CD4-positive, alpha-beta memory T cell (primary cell): ENCODE results near the gene KCNQ2. TPM values are rescaled to one million over a fixed set of nuclear protein-coding genes. Genes with fewer than 3 reads are reported as not detected.

ENCODE experiments used
- CTCF ChIA-PET: fragments of 350-600 bp; sonication (Branson Sonifier 250); formaldehyde crosslinking; loops from one replicate; lab custom pipeline; 2021; ENCODE audit warnings: inconsistent platforms; ENCODE audit not compliant: partially characterized antibody; lab: Charles Lee
- POLR2A ChIA-PET: fragments of 350-600 bp; sonication (Branson Sonifier 250); formaldehyde crosslinking; loops from one replicate; lab custom pipeline; 2021; ENCODE audit not compliant: partially characterized antibody; lab: Charles Lee
- DNase-seq, 5 donors: peaks; one replicate each; pipeline versions ENCODE4 v3.0.0 to v3.0.0-alpha.2; 2020 to 2022; ENCODE audit warnings: mixed read lengths in 1 of 5
- H3K27ac ChIP-seq: one replicate; pipeline ENCODE4 v1.7.0; 2013; ENCODE audit warnings: low read depth, low read length
- H3K27me3 ChIP-seq: 2 replicates; pipeline ENCODE4 v1.7.0; 2013; ENCODE audit warnings: mild to moderate bottlenecking, low read length, moderate library complexity; ENCODE audit not compliant: insufficient read depth
- H3K36me3 ChIP-seq: 2 replicates; pipeline ENCODE4 v1.7.0; 2013; ENCODE audit warnings: mild to moderate bottlenecking, low read length, moderate library complexity; ENCODE audit not compliant: insufficient read depth
- H3K4me1 ChIP-seq: 2 replicates; pipeline ENCODE4 v1.7.0; 2013; ENCODE audit warnings: mild to moderate bottlenecking, low read length, moderate library complexity; ENCODE audit not compliant: insufficient read depth
- H3K4me3 ChIP-seq, 2 donors: one replicate each; pipeline ENCODE4 v1.7.0; 2013; ENCODE audit warnings: low read length in 2 of 2, mild to moderate bottlenecking in 1 of 2
- H3K9me3 ChIP-seq, 2 donors: one replicate each; pipeline ENCODE4 v1.7.0; 2013; ENCODE audit warnings: low read length in 2 of 2, control low read depth in 1 of 2; ENCODE audit not compliant: control insufficient read depth in 1 of 2
- H3K27ac Mint-ChIP-seq, 7 donors: one replicate each; pipeline ENCODE4 v1.8.0; 2020 to 2021; ENCODE audit warnings: mixed read lengths in 7 of 7, mild to moderate bottlenecking in 6 of 7, inconsistent platforms in 3 of 7, moderate library complexity in 3 of 7
- H3K27me3 Mint-ChIP-seq, 2 donors: one replicate each; pipeline ENCODE4 v1.8.0; 2020 to 2021; ENCODE audit warnings: mixed read lengths in 2 of 2
- H3K36me3 Mint-ChIP-seq, 2 donors: one replicate each; pipeline ENCODE4 v1.8.0; 2020 to 2021; ENCODE audit warnings: mixed read lengths in 2 of 2, inconsistent platforms in 1 of 2, mild to moderate bottlenecking in 1 of 2
- H3K4me1 Mint-ChIP-seq, 4 donors: one replicate each; pipeline ENCODE4 v1.8.0; 2020 to 2021; ENCODE audit warnings: mixed read lengths in 4 of 4, mild to moderate bottlenecking in 1 of 4
- H3K4me3 Mint-ChIP-seq, 8 donors: one replicate each; pipeline ENCODE4 v1.8.0; 2020 to 2021; ENCODE audit warnings: mixed read lengths in 8 of 8, mild to moderate bottlenecking in 7 of 8, moderate library complexity in 6 of 8, inconsistent platforms in 3 of 8
- H3K9me3 Mint-ChIP-seq, 8 donors: one replicate each; pipeline ENCODE4 v1.8.0; 2020 to 2021; ENCODE audit warnings: mixed read lengths in 8 of 8, mild to moderate bottlenecking in 5 of 8, inconsistent platforms in 3 of 8, moderate library complexity in 1 of 8
- intact Hi-C: fragments of 100-400 bp; cut with micrococcal nuclease; formaldehyde crosslinking; loops from one replicate; pipeline ENCODE4 v1.15.1; 2023
- polyA plus RNA-seq, 2 donors: library from polyadenylated mRNA; unstranded; fragments of 300-500 nt; fragmentation: Illumina TruSeq; gene quantifications; one replicate each; pipeline ENCODE4 v1.2.3, GENCODE V29; 2021
- total RNA-seq, 2 experiments: library from RNA; stranded (reverse); gene quantifications; one replicate each; pipeline ENCODE4 v1.2.3, GENCODE V29; 2021

KCNQ2 gene
- total and polyA plus RNA-seq, 4 experiments from 2014 or later = not detected

DNA sequence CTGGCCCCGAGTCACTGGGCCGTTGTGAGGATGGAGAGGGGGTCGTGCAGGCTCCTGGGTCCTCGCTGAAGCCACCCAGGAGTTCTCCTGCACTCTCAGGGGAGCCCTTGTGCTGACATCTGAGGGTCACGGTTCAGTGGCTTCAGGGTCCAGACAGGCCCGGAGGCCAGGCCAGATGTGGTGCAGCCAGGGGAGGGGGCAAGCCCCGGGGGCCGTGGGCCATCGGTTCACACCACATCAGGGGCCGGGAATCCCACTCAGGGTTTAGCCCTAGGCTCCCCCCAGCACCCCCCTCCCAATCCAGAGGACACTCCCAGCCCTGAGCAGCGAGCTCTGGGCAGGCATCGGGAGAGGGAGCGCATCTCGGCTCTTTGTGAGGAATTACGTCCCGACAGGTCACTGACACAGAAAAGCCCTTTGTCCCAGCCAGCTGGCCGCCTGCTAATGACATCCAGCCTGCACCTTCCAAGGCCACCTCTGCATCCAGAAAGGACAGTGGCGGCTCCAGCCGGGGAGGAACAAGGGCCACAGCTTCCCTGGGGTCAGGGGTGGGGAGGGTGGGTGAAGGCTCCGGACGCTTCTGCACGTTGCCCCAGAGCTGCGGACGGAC, 104.9 kb downstream of the KCNQ2 start:
- Histone ChIP-seq H3K27me3 (no peaks in the 10 kb centered on the region), H3K27ac (no peak overlapping the region), H3K36me3 (no peaks in the 10 kb centered on the region), H3K4me3 (no peak overlapping the region), H3K4me1 (no peaks in the 10 kb centered on the region), H3K9me3 (no peaks in the 10 kb centered on the region)
- Mint-ChIP-seq H3K9me3 (peaks cover 0 to 2% (median 0%) of the 10 kb centered on the region in 8 donors), H3K27me3 (peaks cover 10 to 22% of the 10 kb centered on the region in 2 donors), H3K4me1 (peaks cover 0 to 2% (median under 1%) of the 10 kb centered on the region in 4 donors), H3K27ac (no peak overlapping the region), H3K4me3 (no peak overlapping the region), H3K36me3 (no peaks in the 10 kb centered on the region)
- ChIA-PET POLR2A (no interaction called here), CTCF (no interaction called here)
- intact Hi-C loops = no loop called here
- DNase-seq = no peak

DNA sequence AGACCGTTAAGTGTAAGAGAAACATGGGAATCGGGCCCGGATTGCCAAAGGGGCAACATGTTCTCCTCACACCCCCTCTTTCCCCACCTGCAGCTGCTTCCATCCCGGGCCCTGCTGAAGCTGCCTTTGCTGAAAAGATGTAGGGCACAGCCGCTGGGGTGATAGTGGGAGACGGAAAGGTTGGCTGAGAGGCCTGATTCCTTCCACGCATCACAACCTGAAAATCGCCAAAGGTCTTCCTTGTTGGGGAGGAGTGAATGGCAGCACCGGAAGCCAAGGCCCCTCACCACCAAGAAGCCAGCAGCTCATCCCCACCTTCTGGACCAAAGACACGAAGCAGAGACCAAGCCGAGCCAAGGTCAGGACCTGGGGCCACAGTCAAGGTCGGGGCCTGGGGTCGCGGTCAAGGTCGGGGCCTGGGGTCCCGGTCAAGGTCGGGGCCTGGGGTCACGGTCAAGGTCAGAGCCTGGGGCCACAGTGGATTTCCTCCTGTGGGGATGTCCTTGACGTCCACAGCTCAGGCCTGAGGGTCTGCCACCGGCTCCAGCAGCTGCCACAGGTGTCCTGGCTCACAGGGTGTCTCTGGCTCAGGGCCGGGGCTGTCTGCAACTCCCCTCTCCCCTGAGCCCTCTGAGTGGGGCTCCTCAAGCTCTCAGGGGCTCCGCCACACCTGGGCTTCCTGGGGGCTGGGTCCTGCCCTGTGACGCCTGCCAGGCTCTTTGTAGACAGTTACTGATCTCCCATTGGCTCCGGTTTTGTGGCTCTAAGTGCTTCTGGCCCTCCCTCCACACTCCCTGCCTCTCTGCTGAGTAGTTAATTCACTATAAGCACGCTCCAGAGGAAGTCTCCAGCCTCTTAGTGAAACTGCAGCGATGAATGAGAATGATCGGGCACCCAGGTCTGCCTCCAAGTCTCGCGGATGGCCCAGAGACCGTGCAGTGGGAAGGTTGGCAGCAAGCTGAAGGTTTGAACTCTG, 105.8 kb downstream of the KCNQ2 start:
- no peaks in the 10 kb centered on the region for H3K36me3 Mint-ChIP-seq
- Histone ChIP-seq H3K4me3 (no peak overlapping the region), H3K27me3 (no peaks in the 10 kb centered on the region), H3K36me3 (no peaks in the 10 kb centered on the region), H3K4me1 (no peaks in the 10 kb centered on the region), H3K27ac (no peak overlapping the region), H3K9me3 (no peaks in the 10 kb centered on the region)
- peaks cover 0 to 4% (median 2%) of the 10 kb centered on the region in 4 donors for H3K4me1 Mint-ChIP-seq
- ChIA-PET CTCF (no interaction called here), POLR2A (no interaction called here)
- no peak overlapping the region for H3K27ac Mint-ChIP-seq
- H3K4me3 Mint-ChIP-seq = no peak overlapping the region
- intact Hi-C loops = no loop called here
- no peak for DNase-seq
- peaks cover 13 to 24% of the 10 kb centered on the region in 2 donors for H3K27me3 Mint-ChIP-seq
- H3K9me3 Mint-ChIP-seq = peaks cover 0 to 2% (median 0%) of the 10 kb centered on the region in 8 donors

DNA sequence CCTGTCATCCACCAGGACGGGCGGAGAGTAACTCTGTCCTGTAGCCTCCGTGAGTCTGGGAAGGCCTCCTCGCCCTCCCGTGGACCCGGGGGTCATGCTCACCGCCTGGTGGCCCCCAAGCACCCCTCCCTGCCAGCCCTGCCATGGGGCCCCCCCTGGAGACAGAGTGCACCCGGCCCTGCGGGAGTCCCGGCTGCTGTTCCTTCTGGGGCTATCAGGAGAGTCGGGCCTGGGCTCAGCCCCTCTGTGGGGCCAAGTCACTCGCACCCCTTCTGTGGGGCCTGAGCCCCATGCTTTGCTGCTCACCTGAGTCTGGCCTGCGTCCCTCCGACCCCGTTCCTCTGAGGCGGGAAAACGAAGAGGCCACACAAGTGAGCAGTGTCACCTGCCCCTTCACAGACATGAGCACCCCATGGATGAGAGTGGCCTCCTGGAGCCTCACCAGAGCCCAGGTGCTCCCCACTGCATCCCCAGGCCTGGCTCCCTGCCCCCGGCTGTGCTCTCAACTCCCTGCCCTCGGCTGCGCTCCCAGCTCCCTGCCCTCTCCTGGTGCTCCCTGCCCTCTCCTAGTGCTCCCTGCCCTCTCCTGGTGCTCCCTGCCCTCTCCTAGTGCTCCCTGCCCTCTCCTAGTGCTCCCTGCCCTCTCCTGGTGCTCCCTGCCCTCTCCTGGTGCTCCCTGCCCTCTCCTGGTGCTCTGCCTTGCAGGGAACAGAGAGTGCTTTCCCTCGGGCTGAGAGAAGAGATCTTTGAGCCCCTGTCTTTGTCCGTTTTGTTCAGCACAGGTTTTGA, 106.7 kb downstream of the KCNQ2 start:
- H3K9me3 ChIP-seq = no peaks in the 10 kb centered on the region
- no peaks in the 10 kb centered on the region for H3K36me3 Mint-ChIP-seq
- DNase-seq = no peak

DNA sequence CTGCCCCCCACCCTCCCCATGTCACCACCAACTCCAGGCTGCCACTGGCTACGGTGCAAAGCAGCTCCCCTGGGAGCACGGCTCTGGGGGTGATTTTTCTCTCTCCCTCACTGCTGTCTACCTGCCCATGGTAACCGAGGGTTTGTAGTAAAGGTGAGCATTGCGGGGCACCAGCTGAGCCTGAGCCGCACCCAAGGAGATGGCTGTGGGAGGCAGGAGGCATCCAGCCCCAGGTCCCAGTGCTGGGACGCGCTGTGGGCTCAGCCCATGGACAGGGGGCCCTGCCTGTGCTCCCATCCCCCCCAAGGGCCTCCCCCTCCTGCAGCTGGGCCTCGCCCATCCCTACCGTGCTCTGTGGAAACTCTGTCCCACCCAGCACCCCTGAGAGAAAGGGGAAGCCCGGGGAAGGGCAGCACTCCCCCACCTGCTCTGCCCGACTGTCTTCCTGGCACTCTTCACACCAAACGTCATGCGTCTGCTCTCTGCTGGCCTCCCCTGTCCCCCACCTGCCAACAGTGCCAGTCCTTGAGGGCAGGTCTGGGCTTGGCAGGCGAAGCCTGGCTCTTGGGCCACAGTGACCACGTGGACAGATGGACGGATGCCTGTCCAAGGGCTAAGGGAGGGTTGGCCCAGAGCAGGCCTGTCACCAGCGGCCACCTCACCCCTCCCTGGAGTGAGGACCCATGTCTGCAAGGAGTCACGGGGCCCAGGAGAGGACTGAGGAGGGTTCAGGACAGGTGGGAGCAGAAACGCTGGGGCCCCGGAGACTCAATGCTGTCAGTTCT, 107.5 kb downstream of the KCNQ2 start:
- Histone ChIP-seq H3K4me3 (no peak overlapping the region), H3K9me3 (no peaks in the 10 kb centered on the region), H3K27me3 (no peaks in the 10 kb centered on the region), H3K27ac (no peak overlapping the region), H3K36me3 (no peaks in the 10 kb centered on the region), H3K4me1 (no peaks in the 10 kb centered on the region)
- intact Hi-C loops = no loop called here
- H3K9me3 Mint-ChIP-seq = peaks cover 0 to 2% (median 0%) of the 10 kb centered on the region in 8 donors
- ChIA-PET POLR2A (no interaction called here), CTCF (no interaction called here)
- peaks cover 0 to 4% (median 2%) of the 10 kb centered on the region in 4 donors for H3K4me1 Mint-ChIP-seq
- DNase-seq = no peak
- no peaks in the 10 kb centered on the region for H3K36me3 Mint-ChIP-seq
- no peak overlapping the region for H3K27ac Mint-ChIP-seq
- no peak overlapping the region for H3K4me3 Mint-ChIP-seq
- peaks cover 15 to 23% of the 10 kb centered on the region in 2 donors for H3K27me3 Mint-ChIP-seq

More for the DNA sequence above, 106.7 kb downstream of the KCNQ2 start:
- Mint-ChIP-seq H3K9me3 (peaks cover 0 to 2% (median 0%) of the 10 kb centered on the region in 8 donors), H3K4me1 (peaks cover 0 to 4% (median 2%) of the 10 kb centered on the region in 4 donors), H3K4me3 (no peak overlapping the region), H3K27ac (no peak overlapping the region), H3K27me3 (peaks cover 15 to 23% of the 10 kb centered on the region in 2 donors)
- H3K4me3 ChIP-seq = no peak overlapping the region
- no peaks in the 10 kb centered on the region for H3K4me1 ChIP-seq
- H3K27ac ChIP-seq = no peak overlapping the region
- H3K36me3 ChIP-seq = no peaks in the 10 kb centered on the region
- intact Hi-C loops = no loop called here
- ChIA-PET CTCF (no interaction called here), POLR2A (no interaction called here)
- H3K27me3 ChIP-seq = no peaks in the 10 kb centered on the region

DNA sequence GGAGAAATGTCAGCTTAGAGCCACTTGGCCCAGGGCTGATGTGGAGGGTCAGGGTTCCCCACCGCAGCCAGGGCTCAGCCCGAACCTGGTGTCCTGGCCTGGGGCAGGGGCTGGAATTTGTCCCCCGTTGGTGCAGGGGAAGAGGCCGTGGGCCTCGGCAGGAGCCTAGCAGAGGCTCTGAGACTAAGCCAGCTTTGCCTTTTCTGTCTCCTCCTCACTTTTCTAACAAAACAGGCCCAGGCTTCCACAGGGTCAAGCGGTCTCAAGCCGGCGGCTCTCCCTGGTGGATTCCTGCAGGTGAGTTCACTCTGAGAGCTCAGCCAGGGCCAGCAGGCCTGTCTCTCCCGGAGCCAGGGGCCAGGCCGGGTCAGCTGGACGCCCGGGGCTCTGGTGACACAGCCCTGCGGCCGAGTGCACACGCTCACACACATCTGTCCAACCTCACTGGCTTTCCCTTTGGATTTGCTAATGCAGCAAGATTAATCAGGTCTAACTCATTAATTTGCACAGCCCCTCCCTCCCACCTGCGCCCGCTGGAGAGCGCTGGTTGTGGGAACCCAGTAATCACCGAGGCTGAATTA, 108.4 kb downstream of the KCNQ2 start:
- intact Hi-C loops = no loop called here

DNA sequence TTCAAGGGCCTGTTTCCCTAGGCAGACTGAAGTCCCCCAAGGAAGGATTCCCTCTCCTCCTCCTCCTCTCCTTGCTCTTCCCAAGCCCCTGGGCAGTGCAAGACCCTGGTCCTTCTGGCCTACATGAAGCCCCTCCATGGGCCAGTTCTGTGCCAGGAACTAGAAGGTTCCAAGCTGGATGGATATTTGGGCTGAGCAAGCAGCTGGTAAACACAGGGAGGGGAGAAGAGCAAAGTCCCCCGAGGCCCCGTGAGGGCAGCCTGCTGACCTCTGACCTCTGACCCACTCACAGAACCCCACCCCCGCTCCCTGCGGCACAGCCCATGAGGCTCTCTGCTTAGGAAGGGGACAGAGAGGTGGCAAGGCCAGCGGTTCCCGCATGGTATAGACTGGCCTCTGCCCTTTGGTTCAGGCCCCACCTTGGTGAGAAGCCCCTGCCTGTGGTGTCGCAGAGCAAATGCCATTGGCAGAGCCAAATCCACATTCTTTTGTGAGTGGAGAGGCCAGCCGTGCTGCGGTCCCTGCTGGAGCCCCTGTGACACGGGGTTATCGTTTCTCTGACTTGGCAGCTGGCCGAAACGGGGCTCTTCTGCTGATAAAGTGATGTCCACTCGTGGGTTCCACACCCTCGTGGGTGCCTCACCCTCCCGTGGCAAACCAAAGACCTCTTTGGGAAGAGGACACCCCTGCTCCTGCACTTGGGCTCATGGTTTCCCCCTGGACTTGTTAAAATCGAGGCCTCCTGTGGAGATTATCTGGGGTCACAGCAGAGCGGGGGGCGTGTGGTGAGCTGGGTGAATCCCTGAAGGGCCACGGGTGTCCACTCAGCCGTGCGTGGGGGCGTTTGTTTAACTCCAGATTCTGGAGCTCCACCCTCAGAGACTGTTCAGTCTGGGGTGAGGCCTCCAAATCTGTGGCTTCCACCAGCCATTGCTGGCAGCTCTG, 109.2 kb downstream of the KCNQ2 start:
- peaks cover 0 to 2% (median 0%) of the 10 kb centered on the region in 8 donors for H3K9me3 Mint-ChIP-seq
- peaks cover 15 to 23% of the 10 kb centered on the region in 2 donors for H3K27me3 Mint-ChIP-seq
- no peak overlapping the region for H3K4me3 ChIP-seq
- no peaks in the 10 kb centered on the region for H3K36me3 Mint-ChIP-seq
- no peak overlapping the region for H3K27ac ChIP-seq
- ChIA-PET POLR2A (no interaction called here), CTCF (no interaction called here)
- H3K27me3 ChIP-seq = no peaks in the 10 kb centered on the region
- H3K9me3 ChIP-seq = no peaks in the 10 kb centered on the region
- peaks cover 0 to 4% (median 2%) of the 10 kb centered on the region in 4 donors for H3K4me1 Mint-ChIP-seq
- H3K36me3 ChIP-seq = no peaks in the 10 kb centered on the region
- no peak for DNase-seq
- H3K27ac Mint-ChIP-seq = peak overlapping the region in 1 of 7 donors; percentile 69
- H3K4me1 ChIP-seq = no peaks in the 10 kb centered on the region
- intact Hi-C loops = no loop called here
- no peak overlapping the region for H3K4me3 Mint-ChIP-seq

More for the DNA sequence above, 108.4 kb downstream of the KCNQ2 start:
- Mint-ChIP-seq H3K27me3 (peaks cover 15 to 24% of the 10 kb centered on the region in 2 donors), H3K36me3 (no peaks in the 10 kb centered on the region), H3K27ac (no peak overlapping the region), H3K4me1 (peaks cover 0 to 4% (median 2%) of the 10 kb centered on the region in 4 donors), H3K9me3 (peaks cover 0 to 2% (median 0%) of the 10 kb centered on the region in 8 donors), H3K4me3 (no peak overlapping the region)
- Histone ChIP-seq H3K9me3 (no peaks in the 10 kb centered on the region), H3K36me3 (no peaks in the 10 kb centered on the region), H3K4me1 (no peaks in the 10 kb centered on the region), H3K27ac (no peak overlapping the region), H3K4me3 (no peak overlapping the region), H3K27me3 (no peaks in the 10 kb centered on the region)
- no peak for DNase-seq
- CTCF ChIA-PET = no interaction called here
- POLR2A ChIA-PET = no interaction called here
